SK-N-SH (cell line): Measurements from ENCODE around the gene PXYLP1. TPM values are rescaled to one million over a fixed set of nuclear protein-coding genes. Genes with fewer than 3 reads are reported as not detected.

Source experiments
- CTCF ChIA-PET: fragments of 300-600, 350-600 bp; formaldehyde crosslinking; extraction: SDS; loops from one replicate; lab custom pipeline; 2021; lab: Yijun Ruan, JAX
- POLR2A ChIA-PET: fragments of 350-600 bp; sonication (Branson Sonifier 250); formaldehyde crosslinking; extraction: SDS; loops from one replicate; lab custom pipeline; 2020; ENCODE audit warnings: antibody characterized with exemption, inconsistent platforms; lab: Yijun Ruan, JAX
- DNase-seq: peaks from one replicate; pipeline ENCODE4 v3.0.0; 2012
- H2AFZ ChIP-seq: fragments of 200-600 bp; sonication (generic); 2 replicates; pipeline ENCODE4 v1.8.1; 2016; ENCODE audit warnings: antibody characterized with exemption, mild to moderate bottlenecking, low read depth
- H3F3A ChIP-seq: fragments of 200-600 bp; sonication (generic); replicated peaks from 2 replicates; pipeline ENCODE3; 2016; ENCODE audit warnings: antibody characterized with exemption, mild to moderate bottlenecking; ENCODE audit not compliant: insufficient read depth
- H3K27ac ChIP-seq, 2 experiments: fragments of 200-500 bp in 1 of 2; fragments of 200-600 bp in 1 of 2; sonication (Bioruptor generic) in 1 of 2; sonication (generic), shearing (Covaris generic) in 1 of 2; 2 replicates each; pipeline versions ENCODE4 v1.5.1 to v1.6.1; 2014 to 2016; ENCODE audit warnings: low read depth in 2 of 2, inconsistent platforms in 1 of 2, low read length in 1 of 2, mild to moderate bottlenecking in 1 of 2, mixed read lengths in 1 of 2
- H3K27me3 ChIP-seq: fragments of 200-600 bp; sonication (generic), shearing (Covaris generic); 2 replicates; pipeline ENCODE4 v1.6.1; 2016; ENCODE audit warnings: mixed run types; ENCODE audit not compliant: insufficient read depth
- H3K36me3 ChIP-seq, 2 experiments: fragments of 200-500 bp in 1 of 2; fragments of 200-600 bp in 1 of 2; sonication (Bioruptor generic) in 1 of 2; sonication (generic) in 1 of 2; replicated peaks in 1 of 2; 2 replicates each; pipeline versions ENCODE3 to v1.5.1; 2014 to 2016; ENCODE audit warnings: low read length in 1 of 2, mild to moderate bottlenecking in 1 of 2; ENCODE audit not compliant: insufficient read depth in 2 of 2, control insufficient read depth in 1 of 2
- H3K4me1 ChIP-seq, 2 experiments: fragments of 200-500 bp in 1 of 2; fragments of 200-600 bp in 1 of 2; sonication (Bioruptor generic) in 1 of 2; sonication (generic), shearing (Covaris generic) in 1 of 2; 2 replicates each; pipeline versions ENCODE4 v1.5.1 to v1.6.1; 2014 to 2016; ENCODE audit warnings: low read depth in 1 of 2, low read length in 1 of 2, mixed run types in 1 of 2; ENCODE audit not compliant: insufficient read depth in 2 of 2, control insufficient read depth in 1 of 2
- H3K4me2 ChIP-seq: fragments of 200-600 bp; sonication (generic), shearing (Covaris generic); 2 replicates; pipeline ENCODE4 v1.6.1; 2017; ENCODE audit warnings: mixed run types
- H3K4me3 ChIP-seq, 2 experiments: fragments of 200-500 bp in 1 of 2; fragments of 200-600 bp in 1 of 2; sonication (Bioruptor generic) in 1 of 2; sonication (generic), shearing (Covaris generic) in 1 of 2; 2 replicates each; pipeline versions ENCODE4 v1.5.1 to v1.8.1; 2014 to 2016; ENCODE audit warnings: low read depth in 2 of 2, inconsistent platforms in 1 of 2, low read length in 1 of 2, mild to moderate bottlenecking in 1 of 2, mixed read lengths in 1 of 2, moderate library complexity in 1 of 2
- H3K79me2 ChIP-seq: fragments of 200-600 bp; sonication (generic); 2 replicates; pipeline ENCODE4 v1.8.1; 2017; ENCODE audit warnings: mild to moderate bottlenecking; ENCODE audit not compliant: insufficient read depth
- H3K9ac ChIP-seq: fragments of 200-600 bp; sonication (generic); 2 replicates; pipeline ENCODE4 v1.6.1; 2017; ENCODE audit warnings: mixed run types
- H3K9me2 ChIP-seq: fragments of 200-600 bp; sonication (generic); 2 replicates; pipeline ENCODE4 v1.6.1; 2017; ENCODE audit warnings: mixed run types
- H3K9me3 ChIP-seq: fragments of 200-600 bp; sonication (generic); 2 replicates; pipeline ENCODE4 v1.6.1; 2017; ENCODE audit warnings: mixed run types, mild to moderate bottlenecking, moderate library complexity
- H4K20me1 ChIP-seq: fragments of 200-600 bp; sonication (generic); 2 replicates; pipeline ENCODE4 v1.6.1; 2017; ENCODE audit warnings: mild to moderate bottlenecking, mixed run types; ENCODE audit not compliant: insufficient read depth
- CHD2 ChIP-seq: fragments of 150-350 bp; IDR thresholded peaks from 2 replicates; pipeline ENCODE4 v1.6.1; 2018; ENCODE audit warnings: low read length; ENCODE audit not compliant: partially characterized antibody
- EP300 ChIP-seq, 2 experiments: IDR thresholded peaks; 2 replicates each; pipeline versions ENCODE4 v1.4.0 to v1.6.1; 2012; ENCODE audit warnings: borderline replicate concordance in 1 of 2, low read depth in 1 of 2, low read length in 1 of 2
- EZH2phosphoT487 ChIP-seq: fragments of 200-600 bp; sonication (generic); IDR thresholded peaks from 2 replicates; pipeline ENCODE4 v1.6.1; 2017; ENCODE audit warnings: low read depth, mixed run types, mild to moderate bottlenecking, antibody characterized with exemption, moderate library complexity, borderline replicate concordance
- FOSL2 ChIP-seq: IDR thresholded peaks from 2 replicates; pipeline ENCODE4 v1.4.0; 2012; ENCODE audit warnings: low read depth, mild to moderate bottlenecking, moderate library complexity, borderline replicate concordance
- FOXJ3 ChIP-seq: sonication (generic); formaldehyde crosslinking; IDR thresholded peaks from 2 replicates; pipeline ENCODE4 v1.5.1; 2020; ENCODE audit warnings: mild to moderate bottlenecking, missing genetic modification reagents
- FOXM1 ChIP-seq: IDR thresholded peaks from 2 replicates; pipeline ENCODE4 v1.4.0; 2012; ENCODE audit warnings: low read depth, mild to moderate bottlenecking
- GATA2 ChIP-seq: sonication (generic); formaldehyde crosslinking; IDR thresholded peaks from 2 replicates; pipeline ENCODE4 v1.5.0; 2020; ENCODE audit warnings: mild to moderate bottlenecking, missing genetic modification reagents
- JUND ChIP-seq: IDR thresholded peaks from 2 replicates; pipeline ENCODE4 v1.4.0; 2012
- MEF2A ChIP-seq: IDR thresholded peaks from 2 replicates; pipeline ENCODE4 v1.4.0; 2012; ENCODE audit warnings: low read depth, borderline replicate concordance
- NFIC ChIP-seq: IDR thresholded peaks from 2 replicates; pipeline ENCODE4 v1.4.0; 2012; ENCODE audit warnings: borderline replicate concordance
- NRF1 ChIP-seq: IDR thresholded peaks from 2 replicates; pipeline ENCODE4 v1.6.1; 2012; ENCODE audit warnings: low read depth, mild to moderate bottlenecking, low read length
- RAD21 ChIP-seq: IDR thresholded peaks from 2 replicates; pipeline ENCODE4 v1.6.1; 2012; ENCODE audit warnings: mild to moderate bottlenecking, low read length
- RCOR1 ChIP-seq: fragments of 150-350 bp; IDR thresholded peaks from 2 replicates; pipeline ENCODE4 v1.6.1; 2017; ENCODE audit warnings: antibody characterized with exemption, low read length
- RFX5 ChIP-seq: IDR thresholded peaks from 2 replicates; pipeline ENCODE4 v1.6.1; 2012; ENCODE audit warnings: mild to moderate bottlenecking, improper control_type of control experiment, low read length
- SIN3A ChIP-seq: IDR thresholded peaks from 2 replicates; pipeline ENCODE4 v1.6.1; 2012; ENCODE audit warnings: low read depth, mild to moderate bottlenecking, low read length, moderate library complexity, borderline replicate concordance
- SMC3 ChIP-seq: IDR thresholded peaks from 2 replicates; pipeline ENCODE4 v1.6.1; 2012; ENCODE audit warnings: low read depth, low read length, improper control_type of control experiment
- TAF1 ChIP-seq: IDR thresholded peaks from 2 replicates; pipeline ENCODE4 v1.6.1; 2012; ENCODE audit warnings: low read depth, mild to moderate bottlenecking, low read length, moderate library complexity, borderline replicate concordance
- TEAD4 ChIP-seq: IDR thresholded peaks from 2 replicates; pipeline ENCODE4 v1.4.0; 2012; ENCODE audit warnings: mild to moderate bottlenecking, borderline replicate concordance; ENCODE audit not compliant: insufficient read depth
- WGBS: methylation state at CpG from one replicate; pipeline ENCODE4 v1.1.6; 2017; ENCODE audit warnings: low lambda C conversion rate; 5-methylcytosine and 5-hydroxymethylcytosine counted together
- polyA plus RNA-seq, 3 experiments: library from polyadenylated mRNA; depleted of rRNA; stranded (reverse); fragments of >200 nt; gene quantifications; 2 replicates each; pipeline ENCODE4 v1.2.3, GENCODE V29; 2012
- TF ChIP-seq, protein P1 (sequence below): fragments of 200-600 bp; sonication (generic); IDR thresholded peaks from 2 replicates; pipeline ENCODE4 v1.6.1; 2017; ENCODE audit warnings: antibody characterized with exemption, mild to moderate bottlenecking, moderate library complexity
- TF ChIP-seq, protein P2 (sequence below): fragments of 150-350 bp; IDR thresholded peaks from 2 replicates; pipeline ENCODE4 v1.6.1; 2017; ENCODE audit warnings: antibody characterized with exemption, low read length, low read depth, borderline replicate concordance
- TF ChIP-seq, protein P3 (sequence below): IDR thresholded peaks from 2 replicates; pipeline ENCODE4 v1.4.0; 2012; ENCODE audit warnings: low read depth
- TF ChIP-seq, protein P4 (sequence below): IDR thresholded peaks from 2 replicates; pipeline ENCODE4; 2012
- TF ChIP-seq, protein P5 (sequence below): IDR thresholded peaks from 2 replicates; pipeline ENCODE4 v1.4.0; 2012; ENCODE audit warnings: low read depth, borderline replicate concordance

PXYLP1 gene
- polyA plus RNA-seq, 1 of the 3 experiments (the other 2 are of a cell fraction), result 8.6 TPM

DNA sequence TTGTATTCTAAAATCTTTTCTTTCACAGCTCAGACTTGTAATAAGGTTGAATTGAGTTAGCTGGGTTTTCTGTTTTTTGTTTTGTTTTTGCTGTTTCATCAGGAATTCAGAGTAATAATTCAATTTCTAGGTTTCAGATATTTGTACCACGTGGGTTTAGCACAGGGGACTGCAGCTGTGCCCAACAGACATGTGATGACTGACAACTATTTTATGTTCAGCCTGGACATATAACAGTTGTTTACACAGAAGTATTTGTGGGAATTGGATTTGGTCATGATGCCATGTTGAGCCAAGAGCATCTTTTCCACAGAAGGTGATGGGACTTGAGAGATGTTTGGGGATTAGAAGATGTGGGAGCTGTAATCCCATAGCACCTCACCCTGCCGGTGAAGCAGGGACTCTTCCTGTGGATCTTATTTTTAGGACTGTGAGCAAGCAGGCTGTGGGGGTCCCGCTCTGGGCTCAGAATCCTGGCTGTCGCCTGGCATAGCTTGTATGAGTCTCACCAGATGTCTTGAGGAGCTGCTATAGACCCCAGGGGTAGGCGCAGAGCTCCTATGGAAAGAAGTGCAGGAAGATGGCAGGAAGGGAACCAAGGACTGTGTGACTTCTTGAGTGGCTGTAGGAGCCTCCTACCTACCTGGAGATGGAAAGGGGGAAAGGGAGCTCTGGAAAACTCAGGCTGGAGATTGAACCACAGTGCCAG is 23.7 kb downstream of the PXYLP1 start:
- CTCF ChIA-PET, result interaction anchor here (1.1 to 2.3 kb wide), 5 partner anchors 11 to 255 kb away, joined by 3 to 11 read pairs (median 6); partner anchors contain the start of gene PXYLP1
- no peak for DNase-seq

DNA sequence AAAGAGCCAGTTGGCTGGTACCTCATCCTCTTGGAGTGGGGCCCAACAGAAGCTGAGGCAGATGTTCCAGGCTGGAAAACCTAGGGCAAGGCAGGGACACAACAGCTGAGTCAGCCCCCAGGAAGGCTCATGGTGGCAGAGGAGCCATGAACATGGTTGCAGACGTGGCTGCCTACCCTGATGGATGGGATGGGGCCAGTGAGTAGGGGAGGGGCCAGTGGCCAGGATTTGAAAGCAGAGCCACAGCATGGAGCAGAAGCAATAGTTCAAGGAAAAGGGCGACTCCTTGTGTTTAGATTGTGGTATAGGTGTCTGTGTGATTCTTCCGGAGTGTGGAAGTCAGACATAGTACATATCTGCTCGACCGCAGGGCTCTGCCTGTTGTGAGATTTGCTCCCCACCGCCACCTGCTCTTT is 24.2 kb downstream of the PXYLP1 start:
- WGBS, result 90% methylated on average over 6 of the region's 6 CpGs
- TF ChIP-seq, protein P1, sequence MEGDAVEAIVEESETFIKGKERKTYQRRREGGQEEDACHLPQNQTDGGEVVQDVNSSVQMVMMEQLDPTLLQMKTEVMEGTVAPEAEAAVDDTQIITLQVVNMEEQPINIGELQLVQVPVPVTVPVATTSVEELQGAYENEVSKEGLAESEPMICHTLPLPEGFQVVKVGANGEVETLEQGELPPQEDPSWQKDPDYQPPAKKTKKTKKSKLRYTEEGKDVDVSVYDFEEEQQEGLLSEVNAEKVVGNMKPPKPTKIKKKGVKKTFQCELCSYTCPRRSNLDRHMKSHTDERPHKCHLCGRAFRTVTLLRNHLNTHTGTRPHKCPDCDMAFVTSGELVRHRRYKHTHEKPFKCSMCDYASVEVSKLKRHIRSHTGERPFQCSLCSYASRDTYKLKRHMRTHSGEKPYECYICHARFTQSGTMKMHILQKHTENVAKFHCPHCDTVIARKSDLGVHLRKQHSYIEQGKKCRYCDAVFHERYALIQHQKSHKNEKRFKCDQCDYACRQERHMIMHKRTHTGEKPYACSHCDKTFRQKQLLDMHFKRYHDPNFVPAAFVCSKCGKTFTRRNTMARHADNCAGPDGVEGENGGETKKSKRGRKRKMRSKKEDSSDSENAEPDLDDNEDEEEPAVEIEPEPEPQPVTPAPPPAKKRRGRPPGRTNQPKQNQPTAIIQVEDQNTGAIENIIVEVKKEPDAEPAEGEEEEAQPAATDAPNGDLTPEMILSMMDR, result peak; percentile 39
- peak; percentile 16; the same call in 1 of the 2 replicates for TF ChIP-seq SMC3
- TF ChIP-seq RAD21, result peak; percentile 41
- no peak for TF ChIP-seq TAF1
- TF ChIP-seq, protein P2, sequence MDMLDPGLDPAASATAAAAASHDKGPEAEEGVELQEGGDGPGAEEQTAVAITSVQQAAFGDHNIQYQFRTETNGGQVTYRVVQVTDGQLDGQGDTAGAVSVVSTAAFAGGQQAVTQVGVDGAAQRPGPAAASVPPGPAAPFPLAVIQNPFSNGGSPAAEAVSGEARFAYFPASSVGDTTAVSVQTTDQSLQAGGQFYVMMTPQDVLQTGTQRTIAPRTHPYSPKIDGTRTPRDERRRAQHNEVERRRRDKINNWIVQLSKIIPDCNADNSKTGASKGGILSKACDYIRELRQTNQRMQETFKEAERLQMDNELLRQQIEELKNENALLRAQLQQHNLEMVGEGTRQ, result no peak
- TF ChIP-seq MEF2A, result no peak
- TF ChIP-seq, protein P3, sequence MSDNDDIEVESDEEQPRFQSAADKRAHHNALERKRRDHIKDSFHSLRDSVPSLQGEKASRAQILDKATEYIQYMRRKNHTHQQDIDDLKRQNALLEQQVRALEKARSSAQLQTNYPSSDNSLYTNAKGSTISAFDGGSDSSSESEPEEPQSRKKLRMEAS, result no peak
- TF ChIP-seq TEAD4, result no peak
- no peak for TF ChIP-seq FOSL2
- TF ChIP-seq FOXM1, result no peak
- TF ChIP-seq, all 33 proteins: peak for 3
- CTCF ChIA-PET, result interaction anchor here (1.1 to 2.3 kb wide), 4 partner anchors 11 to 255 kb away, joined by 3 to 11 read pairs (median 6); partner anchors contain the start of gene PXYLP1

More for the DNA sequence above, 23.7 kb downstream of the PXYLP1 start:
- no peak overlapping the region for H3K4me3 ChIP-seq
- H2AFZ ChIP-seq, result no peak overlapping the region
- H3K79me2 ChIP-seq, result no peaks in the 10 kb centered on the region
- H3K36me3 ChIP-seq, result no peaks in the 10 kb centered on the region
- H3K27ac ChIP-seq, result no peak overlapping the region
- WGBS, result 76% methylated on average over 4 of the region's 5 CpGs
- H3K9me3 ChIP-seq, result no peaks in the 10 kb centered on the region
- no peaks in the 10 kb centered on the region for H4K20me1 ChIP-seq
- no peaks in the 10 kb centered on the region for H3K9me2 ChIP-seq
- POLR2A ChIA-PET, result no interaction called here
- no peaks in the 10 kb centered on the region for H3F3A ChIP-seq
- H3K9ac ChIP-seq, result no peak overlapping the region
- H3K27me3 ChIP-seq, result no peaks in the 10 kb centered on the region
- no peak overlapping the region for H3K4me2 ChIP-seq
- H3K4me1 ChIP-seq, result peaks cover 0 to 5% of the 10 kb centered on the region in 2 experiments; a peak in 1 of 4 replicates
- no peak for TF ChIP-seq RFX5
- no peak for TF ChIP-seq CHD2
- TF ChIP-seq SMC3, result no peak
- no peak for TF ChIP-seq EP300 (IDR thresholded peaks at IDR 0.05; ENCODE audit: borderline replicate concordance in 1 of 2, low read depth in 1 of 2, low read length in 1 of 2)
- no peak for TF ChIP-seq FOSL2
- TF ChIP-seq RCOR1, result no peak
- no peak for TF ChIP-seq JUND
- TF ChIP-seq, protein P3, result no peak
- no peak for TF ChIP-seq NRF1
- TF ChIP-seq, protein P4, sequence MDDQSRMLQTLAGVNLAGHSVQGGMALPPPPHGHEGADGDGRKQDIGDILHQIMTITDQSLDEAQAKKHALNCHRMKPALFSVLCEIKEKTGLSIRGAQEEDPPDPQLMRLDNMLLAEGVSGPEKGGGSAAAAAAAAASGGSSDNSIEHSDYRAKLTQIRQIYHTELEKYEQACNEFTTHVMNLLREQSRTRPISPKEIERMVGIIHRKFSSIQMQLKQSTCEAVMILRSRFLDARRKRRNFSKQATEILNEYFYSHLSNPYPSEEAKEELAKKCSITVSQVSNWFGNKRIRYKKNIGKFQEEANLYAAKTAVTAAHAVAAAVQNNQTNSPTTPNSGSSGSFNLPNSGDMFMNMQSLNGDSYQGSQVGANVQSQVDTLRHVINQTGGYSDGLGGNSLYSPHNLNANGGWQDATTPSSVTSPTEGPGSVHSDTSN, result no peak
- TF ChIP-seq SIN3A, result no peak
- no peak for TF ChIP-seq GATA2 (CRISPR knock-in tag)
- no peak for TF ChIP-seq MEF2A
- no peak for TF ChIP-seq EZH2phosphoT487
- no peak for TF ChIP-seq TEAD4
- no peak for TF ChIP-seq RAD21
- no peak for TF ChIP-seq NFIC
- TF ChIP-seq, protein P5, sequence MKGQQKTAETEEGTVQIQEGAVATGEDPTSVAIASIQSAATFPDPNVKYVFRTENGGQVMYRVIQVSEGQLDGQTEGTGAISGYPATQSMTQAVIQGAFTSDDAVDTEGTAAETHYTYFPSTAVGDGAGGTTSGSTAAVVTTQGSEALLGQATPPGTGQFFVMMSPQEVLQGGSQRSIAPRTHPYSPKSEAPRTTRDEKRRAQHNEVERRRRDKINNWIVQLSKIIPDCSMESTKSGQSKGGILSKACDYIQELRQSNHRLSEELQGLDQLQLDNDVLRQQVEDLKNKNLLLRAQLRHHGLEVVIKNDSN, result no peak
- no peak for TF ChIP-seq FOXJ3 (CRISPR knock-in tag)

More for the DNA sequence above, 24.2 kb downstream of the PXYLP1 start:
- Histone ChIP-seq H3K9ac (no peak overlapping the region), H4K20me1 (no peaks in the 10 kb centered on the region), H3K36me3 (no peaks in the 10 kb centered on the region), H3K79me2 (no peaks in the 10 kb centered on the region), H3F3A (no peaks in the 10 kb centered on the region), H3K27ac (no peak overlapping the region), H3K4me3 (no peak overlapping the region; a peak in 1 of 4 replicates), H3K9me3 (no peaks in the 10 kb centered on the region), H2AFZ (no peak overlapping the region), H3K4me2 (no peak overlapping the region), H3K27me3 (no peaks in the 10 kb centered on the region), H3K9me2 (no peaks in the 10 kb centered on the region), H3K4me1 (peaks cover 0 to 5% of the 10 kb centered on the region in 2 experiments; a peak in 1 of 4 replicates)
- no peak for DNase-seq
- POLR2A ChIA-PET, result no interaction called here
